Endothelial cell (in vitro differentiated cells): Measurements from ENCODE around the gene GAMT. TPM values are rescaled to one million over a fixed set of nuclear protein-coding genes. Genes with fewer than 3 reads are reported as not detected.

Experiments
- DNase-seq: peaks from one replicate; pipeline ENCODE4 v3.0.0; 2021; ENCODE audit warnings: low spot score
- H3K27ac Mint-ChIP-seq: one replicate; pipeline ENCODE4 v1.8.0; 2021; ENCODE audit warnings: mixed read lengths, inconsistent platforms; ENCODE audit not compliant: unreplicated experiment
- H3K27me3 Mint-ChIP-seq: one replicate; pipeline ENCODE4 v1.8.0; 2021; ENCODE audit warnings: mild to moderate bottlenecking, moderate library complexity, mixed read lengths, inconsistent platforms; ENCODE audit not compliant: unreplicated experiment
- H3K36me3 Mint-ChIP-seq: one replicate; pipeline ENCODE4 v1.8.0; 2021; ENCODE audit warnings: mild to moderate bottlenecking, low read depth, mixed read lengths, inconsistent platforms; ENCODE audit not compliant: unreplicated experiment
- H3K4me1 Mint-ChIP-seq: one replicate; pipeline ENCODE4 v1.8.0; 2021; ENCODE audit warnings: mild to moderate bottlenecking, mixed read lengths, inconsistent platforms; ENCODE audit not compliant: unreplicated experiment
- H3K4me3 Mint-ChIP-seq: one replicate; pipeline ENCODE4 v1.8.0; 2021; ENCODE audit warnings: mild to moderate bottlenecking, mixed read lengths, inconsistent platforms; ENCODE audit not compliant: unreplicated experiment
- H3K9me3 Mint-ChIP-seq: one replicate; pipeline ENCODE4 v1.8.0; 2021; ENCODE audit warnings: mixed read lengths, inconsistent platforms; ENCODE audit not compliant: unreplicated experiment
- CTCF ChIP-seq: fragments of 200-600 bp; sonication (generic); IDR thresholded peaks from one replicate; pipeline ENCODE4 v1.5.0; 2021; ENCODE audit warnings: antibody characterized with exemption; ENCODE audit not compliant: unreplicated experiment
- total RNA-seq: library from RNA; stranded (reverse); fragmentation: NEBNext Ultra II Directional; extraction: Animal tissue kit (Norgen Biotek cat#: 25700); gene quantifications from one replicate; pipeline ENCODE4 v1.2.1, GENCODE V29; 2021; ENCODE audit not compliant: unreplicated experiment

The GAMT gene
- total RNA-seq, 1 donor from 2014 or later: 18.1 TPM

DNA sequence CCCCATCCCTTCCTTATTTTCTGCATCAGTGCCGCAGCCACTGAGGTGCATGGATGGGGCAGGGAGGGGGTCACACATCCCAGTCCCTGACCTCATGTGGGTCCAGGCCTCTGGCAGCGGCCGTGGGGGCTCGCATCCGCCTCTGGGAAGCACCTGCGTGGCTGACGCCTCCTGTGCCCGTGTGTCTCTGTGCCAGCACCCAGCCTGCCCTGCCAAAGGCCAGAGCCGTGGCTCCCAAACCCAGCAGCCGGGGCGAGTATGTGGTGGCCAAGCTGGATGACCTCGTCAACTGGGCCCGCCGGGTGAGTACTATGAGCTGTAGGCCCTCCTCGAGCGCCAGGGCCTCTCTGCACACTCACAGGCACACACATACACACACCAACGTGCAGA, 12.7 kb downstream of the GAMT start:
- no peak for TF ChIP-seq CTCF
- H3K9me3 Mint-ChIP-seq: no peaks in the 10 kb centered on the region
- no peak for DNase-seq
- peaks cover 9% of the 10 kb centered on the region for H3K27me3 Mint-ChIP-seq
- H3K4me1 Mint-ChIP-seq: peaks cover 5% of the 10 kb centered on the region
- H3K4me3 Mint-ChIP-seq: peak overlapping the region; percentile 69
- H3K27ac Mint-ChIP-seq: peak overlapping the region; percentile 24
- H3K36me3 Mint-ChIP-seq: peaks cover 17% of the 10 kb centered on the region

- Mint-ChIP-seq H3K4me1 (peaks cover 9% of the 10 kb centered on the region), H3K9me3 (no peaks in the 10 kb centered on the region), H3K27me3 (peaks cover 14% of the 10 kb centered on the region), H3K4me3 (no peak overlapping the region), H3K27ac (no peak overlapping the region), H3K36me3 (peaks cover 23% of the 10 kb centered on the region)
- no peak for DNase-seq
- TF ChIP-seq CTCF: no peak
Observed at GRCh38 chr19:1387684-1388636, 13.4 kb downstream of the GAMT start.

- H3K4me3 Mint-ChIP-seq: no peak overlapping the region
- TF ChIP-seq CTCF: no peak
- DNase-seq: no peak
- peaks cover 11% of the 10 kb centered on the region for H3K4me1 Mint-ChIP-seq
- no peaks in the 10 kb centered on the region for H3K9me3 Mint-ChIP-seq
- H3K36me3 Mint-ChIP-seq: peaks cover 22% of the 10 kb centered on the region
- H3K27me3 Mint-ChIP-seq: peaks cover 17% of the 10 kb centered on the region
- no peak overlapping the region for H3K27ac Mint-ChIP-seq
Observed at GRCh38 chr19:1386945-1387683, 14.2 kb downstream of the GAMT start.

DNA sequence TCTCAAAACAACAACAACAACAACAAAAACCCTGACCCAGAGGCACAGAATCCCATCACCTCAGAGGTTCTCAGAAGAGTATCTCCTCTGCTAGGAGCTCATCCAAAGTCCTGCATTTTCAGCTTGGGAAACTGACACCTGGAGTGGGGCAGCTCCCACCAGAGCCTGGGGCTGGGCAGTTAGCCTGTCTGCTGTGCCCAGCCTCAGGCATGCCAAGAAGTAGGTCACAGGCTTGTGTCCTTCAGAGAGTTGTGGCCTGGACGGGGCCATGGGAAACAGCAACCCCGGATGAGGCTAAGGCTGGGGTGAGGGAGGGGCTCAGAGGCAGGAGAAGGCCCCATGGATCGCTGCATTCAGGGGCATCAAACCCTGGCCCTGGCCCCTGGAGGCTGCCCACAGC, 15.5 kb downstream of the GAMT start:
- H3K27me3 Mint-ChIP-seq: peaks cover 16% of the 10 kb centered on the region
- no peaks in the 10 kb centered on the region for H3K9me3 Mint-ChIP-seq
- H3K4me3 Mint-ChIP-seq: no peak overlapping the region
- H3K4me1 Mint-ChIP-seq: peaks cover 11% of the 10 kb centered on the region
- peaks cover 16% of the 10 kb centered on the region for H3K36me3 Mint-ChIP-seq
- DNase-seq: no peak
- no peak for TF ChIP-seq CTCF
- H3K27ac Mint-ChIP-seq: no peak overlapping the region
